Glutamatergic neuron (in vitro differentiated cells): ENCODE measurements around the gene ANO3. TPM values are rescaled to one million over a fixed set of nuclear protein-coding genes. Genes with fewer than 3 reads are reported as not detected.

ENCODE experiments used
- DNase-seq: peaks from one replicate; pipeline ENCODE4 v3.0.0; 2022
- H3K27ac Mint-ChIP-seq: one replicate; pipeline ENCODE4 v1.8.0; 2020; ENCODE audit warnings: mild to moderate bottlenecking, mixed read lengths, inconsistent platforms; ENCODE audit not compliant: unreplicated experiment
- H3K27me3 Mint-ChIP-seq: one replicate; pipeline ENCODE4 v1.8.0; 2020; ENCODE audit warnings: mild to moderate bottlenecking, moderate library complexity, mixed read lengths, inconsistent platforms; ENCODE audit not compliant: unreplicated experiment
- H3K36me3 Mint-ChIP-seq: one replicate; pipeline ENCODE4 v1.8.0; 2020; ENCODE audit warnings: mild to moderate bottlenecking, mixed read lengths, inconsistent platforms; ENCODE audit not compliant: unreplicated experiment
- H3K4me1 Mint-ChIP-seq: one replicate; pipeline ENCODE4 v1.8.0; 2020; ENCODE audit warnings: mild to moderate bottlenecking, low read depth, mixed read lengths, inconsistent platforms; ENCODE audit not compliant: unreplicated experiment
- H3K4me3 Mint-ChIP-seq: one replicate; pipeline ENCODE4 v1.8.0; 2020; ENCODE audit warnings: mild to moderate bottlenecking, mixed read lengths, inconsistent platforms; ENCODE audit not compliant: unreplicated experiment
- H3K9me3 Mint-ChIP-seq: one replicate; pipeline ENCODE4 v1.8.0; 2020; ENCODE audit warnings: mild to moderate bottlenecking, moderate library complexity, mixed read lengths, inconsistent platforms; ENCODE audit not compliant: unreplicated experiment
- total RNA-seq: library from RNA; stranded (reverse); fragmentation: NEBNext Ultra II Directional; extraction: Animal tissue kit (Norgen Biotek cat#: 25700); gene quantifications from one replicate; pipeline ENCODE4 v1.2.1, GENCODE V29; 2021; ENCODE audit not compliant: unreplicated experiment
- TF ChIP-seq, protein P1 (sequence below): fragments of 200-600 bp; sonication (generic); IDR thresholded peaks from one replicate; pipeline ENCODE4 v1.5.0; 2021; ENCODE audit not compliant: partially characterized antibody, unreplicated experiment

Gene ANO3
- total RNA-seq, 1 donor from 2014 or later, result 12.8 TPM

DNA sequence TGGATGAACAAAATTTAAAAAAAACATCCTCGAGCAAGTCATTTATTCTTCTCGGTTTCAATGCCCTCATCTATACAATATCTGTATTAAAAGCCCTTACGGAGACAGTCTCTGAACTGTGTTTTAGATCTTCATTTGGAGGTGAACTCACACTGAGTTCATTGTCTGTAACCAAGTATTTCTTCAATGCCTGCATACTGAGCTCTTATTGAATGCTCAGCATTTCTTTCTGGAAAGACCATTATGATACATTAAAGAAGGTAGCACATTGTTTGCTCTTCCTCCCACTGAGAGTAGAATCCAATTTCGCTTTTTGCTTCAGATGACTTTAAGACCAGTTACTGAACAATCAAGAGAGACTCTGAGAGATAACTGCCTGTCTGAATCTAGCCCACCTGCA, 1.7 kb upstream of the ANO3 start:
- DNase-seq, result no peak
- H3K27ac Mint-ChIP-seq, result no peak overlapping the region
- H3K4me3 Mint-ChIP-seq, result no peak overlapping the region
- TF ChIP-seq, protein P1, sequence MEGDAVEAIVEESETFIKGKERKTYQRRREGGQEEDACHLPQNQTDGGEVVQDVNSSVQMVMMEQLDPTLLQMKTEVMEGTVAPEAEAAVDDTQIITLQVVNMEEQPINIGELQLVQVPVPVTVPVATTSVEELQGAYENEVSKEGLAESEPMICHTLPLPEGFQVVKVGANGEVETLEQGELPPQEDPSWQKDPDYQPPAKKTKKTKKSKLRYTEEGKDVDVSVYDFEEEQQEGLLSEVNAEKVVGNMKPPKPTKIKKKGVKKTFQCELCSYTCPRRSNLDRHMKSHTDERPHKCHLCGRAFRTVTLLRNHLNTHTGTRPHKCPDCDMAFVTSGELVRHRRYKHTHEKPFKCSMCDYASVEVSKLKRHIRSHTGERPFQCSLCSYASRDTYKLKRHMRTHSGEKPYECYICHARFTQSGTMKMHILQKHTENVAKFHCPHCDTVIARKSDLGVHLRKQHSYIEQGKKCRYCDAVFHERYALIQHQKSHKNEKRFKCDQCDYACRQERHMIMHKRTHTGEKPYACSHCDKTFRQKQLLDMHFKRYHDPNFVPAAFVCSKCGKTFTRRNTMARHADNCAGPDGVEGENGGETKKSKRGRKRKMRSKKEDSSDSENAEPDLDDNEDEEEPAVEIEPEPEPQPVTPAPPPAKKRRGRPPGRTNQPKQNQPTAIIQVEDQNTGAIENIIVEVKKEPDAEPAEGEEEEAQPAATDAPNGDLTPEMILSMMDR, result no peak
- H3K9me3 Mint-ChIP-seq, result peaks cover 1% of the 10 kb centered on the region
- peaks cover 46% of the 10 kb centered on the region for H3K4me1 Mint-ChIP-seq
- no peaks in the 10 kb centered on the region for H3K27me3 Mint-ChIP-seq
- no peaks in the 10 kb centered on the region for H3K36me3 Mint-ChIP-seq

DNA sequence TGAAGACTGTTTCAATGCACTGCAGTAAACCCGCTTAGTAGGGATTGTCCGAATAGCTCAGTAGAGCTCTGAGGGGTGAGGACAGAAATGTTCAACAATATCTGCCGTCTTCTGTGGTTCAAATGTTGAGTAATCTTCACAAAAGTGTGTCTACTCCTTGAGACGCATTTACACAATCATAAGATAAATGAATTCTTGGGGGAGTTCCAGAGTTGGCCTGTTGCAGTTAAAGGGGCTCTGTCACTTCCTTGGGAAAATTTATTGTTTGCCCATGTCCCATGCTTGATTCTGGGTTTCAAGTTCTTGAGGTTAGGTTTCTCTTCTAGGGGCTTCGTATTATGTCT, 614 bp downstream of the ANO3 start:
- TF ChIP-seq, protein P1, result no peak
- Mint-ChIP-seq H3K36me3 (no peaks in the 10 kb centered on the region), H3K27ac (no peak overlapping the region), H3K4me3 (peak overlapping the region; percentile 93), H3K27me3 (peaks cover 11% of the 10 kb centered on the region), H3K4me1 (peaks cover 62% of the 10 kb centered on the region), H3K9me3 (peaks cover 7% of the 10 kb centered on the region)
- no peak for DNase-seq

DNA sequence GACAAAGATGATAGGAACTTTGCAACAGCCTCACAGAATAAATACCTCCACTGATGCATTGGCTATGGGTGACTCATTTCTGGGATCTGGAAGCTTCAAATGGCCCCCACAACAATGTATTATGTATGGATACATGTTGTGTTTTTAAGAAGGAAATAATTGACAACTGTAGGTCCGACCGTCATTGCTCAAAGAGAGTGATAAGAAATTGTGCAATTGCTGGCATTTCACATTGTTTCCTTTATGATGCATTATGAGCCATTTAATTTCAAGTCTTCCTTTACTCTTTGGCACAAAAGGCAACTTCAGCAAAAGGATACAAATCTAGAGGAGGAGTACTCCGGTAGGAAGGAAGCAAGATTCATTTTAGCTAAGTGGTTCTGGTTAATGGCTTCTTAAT, 2.0 kb downstream of the ANO3 start:
- DNase-seq, result no peak
- H3K9me3 Mint-ChIP-seq, result peaks cover 7% of the 10 kb centered on the region
- H3K27ac Mint-ChIP-seq, result peak overlapping the region; percentile 79
- peaks cover 11% of the 10 kb centered on the region for H3K27me3 Mint-ChIP-seq
- TF ChIP-seq, protein P1, result no peak
- no peaks in the 10 kb centered on the region for H3K36me3 Mint-ChIP-seq
- peaks cover 53% of the 10 kb centered on the region for H3K4me1 Mint-ChIP-seq
- peak overlapping the region; percentile 77 for H3K4me3 Mint-ChIP-seq

DNA sequence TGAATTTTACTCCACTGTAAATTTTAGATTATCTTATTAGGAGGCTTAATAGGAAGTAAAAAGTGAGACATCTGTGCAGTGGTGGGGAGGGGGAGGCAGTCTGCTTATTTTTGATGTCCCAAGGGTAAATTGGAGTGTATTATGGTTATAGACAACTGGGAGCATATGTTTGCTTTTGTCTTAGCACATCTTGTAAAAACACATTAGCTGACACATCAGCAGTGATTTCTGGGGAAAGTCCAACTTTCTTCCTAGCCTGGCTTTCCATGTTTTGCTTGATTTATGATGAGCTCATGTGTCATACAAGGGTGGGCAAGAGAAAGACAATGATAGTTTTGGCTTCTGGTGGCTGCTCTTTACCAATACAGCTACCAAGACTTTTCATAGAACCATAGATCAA, 4.0 kb downstream of the ANO3 start:
- Mint-ChIP-seq H3K27me3 (peaks cover 11% of the 10 kb centered on the region), H3K4me3 (peak overlapping the region; percentile 78), H3K36me3 (no peaks in the 10 kb centered on the region), H3K27ac (peak overlapping the region; percentile 96), H3K4me1 (peaks cover 40% of the 10 kb centered on the region), H3K9me3 (peaks cover 7% of the 10 kb centered on the region)
- no peak for DNase-seq
- TF ChIP-seq, protein P1, result no peak

DNA sequence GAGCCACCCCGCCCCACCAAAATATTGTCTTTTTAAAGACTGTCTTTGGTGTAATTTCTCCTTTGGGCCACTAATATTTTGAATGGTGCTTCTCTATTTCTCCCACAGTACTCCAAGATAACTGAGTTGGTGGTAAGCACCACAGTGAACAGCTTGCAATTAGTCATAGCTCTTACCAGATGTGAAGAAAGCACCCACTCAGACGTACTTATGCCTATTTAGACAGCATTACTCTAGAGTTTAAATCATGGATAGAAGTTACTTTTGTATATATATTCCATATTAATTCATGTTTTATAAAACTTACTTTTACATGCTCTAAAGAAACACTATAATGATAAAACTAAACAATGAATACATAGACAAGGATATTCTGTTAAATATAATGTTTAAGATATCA, 12.7 kb downstream of the ANO3 start:
- peaks cover 3% of the 10 kb centered on the region for H3K4me1 Mint-ChIP-seq
- no peak for DNase-seq
- TF ChIP-seq, protein P1, result no peak

More for the DNA sequence above, 12.7 kb downstream of the ANO3 start:
- no peak overlapping the region for H3K4me3 Mint-ChIP-seq
- no peaks in the 10 kb centered on the region for H3K9me3 Mint-ChIP-seq
- no peak overlapping the region for H3K27ac Mint-ChIP-seq
- no peaks in the 10 kb centered on the region for H3K27me3 Mint-ChIP-seq
- H3K36me3 Mint-ChIP-seq, result no peaks in the 10 kb centered on the region
